Cardiac fibroblast (primary cell): Measurements from ENCODE around the gene EPS8L2.

Experiments
- DNase-seq, 2 donors: peaks; one replicate each; pipeline versions ENCODE4 v3.0.0 to v3.0.0-alpha.2; 2010; ENCODE audit warnings: low read depth in 2 of 2
- H3K4me3 ChIP-seq, 2 donors: replicated peaks in 1 of 2; 1 replicate in 1 of 2; 2 replicates in 1 of 2; pipeline ENCODE4 v1.5.1; 2011; ENCODE audit warnings: low read depth in 2 of 2, low read length in 2 of 2, mild to moderate bottlenecking in 2 of 2, moderate library complexity in 1 of 2
- TF ChIP-seq, protein P1 (sequence below): IDR thresholded peaks from one replicate; pipeline ENCODE4 v1.5.1; 2011; ENCODE audit warnings: low read depth, mild to moderate bottlenecking, low read length, inconsistent platforms

The EPS8L2 gene

DNA sequence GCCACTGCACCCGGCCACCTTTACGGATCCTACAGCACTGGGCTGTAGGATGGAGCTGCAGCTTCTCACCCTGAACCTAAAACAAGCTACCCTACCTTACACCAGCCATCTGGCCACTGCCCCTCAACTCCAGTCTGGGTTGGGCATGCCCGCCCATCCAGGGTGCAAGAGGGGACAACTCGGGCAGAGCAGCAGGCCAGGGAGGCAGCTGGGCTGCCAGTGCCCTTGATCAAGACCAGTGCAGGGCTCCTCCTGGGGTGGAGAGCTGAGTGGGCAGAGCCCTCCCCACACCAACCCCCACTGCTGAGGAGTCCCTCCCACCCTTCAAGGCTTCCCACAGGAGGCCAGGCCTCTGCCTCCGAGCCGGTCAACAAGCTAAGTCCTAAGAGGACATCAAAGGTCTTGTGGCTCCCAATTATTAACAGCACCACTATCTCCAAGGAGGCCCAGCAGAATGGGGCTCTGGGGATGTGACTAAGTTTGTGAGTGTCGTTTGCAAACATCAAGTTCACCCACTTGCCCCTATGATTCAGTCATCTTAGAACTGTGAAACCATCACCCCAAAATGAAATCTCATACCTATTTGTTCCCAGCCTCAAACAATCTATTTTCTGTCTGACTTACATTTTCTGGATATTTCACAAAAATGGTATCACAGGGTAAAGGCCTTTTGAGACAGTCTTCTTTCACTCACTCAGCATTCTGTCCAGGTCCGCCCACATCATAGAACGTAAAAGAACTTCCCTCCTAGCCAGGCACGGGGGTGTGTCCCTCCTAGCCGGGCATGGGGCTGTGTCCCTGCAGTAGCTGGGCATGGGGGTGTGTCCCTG, 60.3 kb downstream of the EPS8L2 start:
- no peak overlapping the region for H3K4me3 ChIP-seq
- DNase-seq: no peak
- TF ChIP-seq, protein P1, sequence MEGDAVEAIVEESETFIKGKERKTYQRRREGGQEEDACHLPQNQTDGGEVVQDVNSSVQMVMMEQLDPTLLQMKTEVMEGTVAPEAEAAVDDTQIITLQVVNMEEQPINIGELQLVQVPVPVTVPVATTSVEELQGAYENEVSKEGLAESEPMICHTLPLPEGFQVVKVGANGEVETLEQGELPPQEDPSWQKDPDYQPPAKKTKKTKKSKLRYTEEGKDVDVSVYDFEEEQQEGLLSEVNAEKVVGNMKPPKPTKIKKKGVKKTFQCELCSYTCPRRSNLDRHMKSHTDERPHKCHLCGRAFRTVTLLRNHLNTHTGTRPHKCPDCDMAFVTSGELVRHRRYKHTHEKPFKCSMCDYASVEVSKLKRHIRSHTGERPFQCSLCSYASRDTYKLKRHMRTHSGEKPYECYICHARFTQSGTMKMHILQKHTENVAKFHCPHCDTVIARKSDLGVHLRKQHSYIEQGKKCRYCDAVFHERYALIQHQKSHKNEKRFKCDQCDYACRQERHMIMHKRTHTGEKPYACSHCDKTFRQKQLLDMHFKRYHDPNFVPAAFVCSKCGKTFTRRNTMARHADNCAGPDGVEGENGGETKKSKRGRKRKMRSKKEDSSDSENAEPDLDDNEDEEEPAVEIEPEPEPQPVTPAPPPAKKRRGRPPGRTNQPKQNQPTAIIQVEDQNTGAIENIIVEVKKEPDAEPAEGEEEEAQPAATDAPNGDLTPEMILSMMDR: no peak

DNA sequence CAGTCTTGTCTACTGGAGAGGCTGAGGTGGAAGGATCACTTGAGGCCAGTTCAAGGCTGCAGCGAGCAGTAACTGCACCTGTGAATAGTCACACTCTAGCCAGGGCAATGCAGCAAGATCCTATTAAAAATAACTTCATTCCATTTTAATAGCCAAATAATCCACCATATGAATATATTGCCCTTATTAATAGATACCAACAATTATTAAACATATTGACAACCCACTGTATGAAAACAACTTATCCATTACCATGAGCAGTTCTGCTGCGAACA, 60.8 kb downstream of the EPS8L2 start:
- H3K4me3 ChIP-seq: no peak overlapping the region
- no peak for DNase-seq
- TF ChIP-seq, protein P1: no peak

DNA sequence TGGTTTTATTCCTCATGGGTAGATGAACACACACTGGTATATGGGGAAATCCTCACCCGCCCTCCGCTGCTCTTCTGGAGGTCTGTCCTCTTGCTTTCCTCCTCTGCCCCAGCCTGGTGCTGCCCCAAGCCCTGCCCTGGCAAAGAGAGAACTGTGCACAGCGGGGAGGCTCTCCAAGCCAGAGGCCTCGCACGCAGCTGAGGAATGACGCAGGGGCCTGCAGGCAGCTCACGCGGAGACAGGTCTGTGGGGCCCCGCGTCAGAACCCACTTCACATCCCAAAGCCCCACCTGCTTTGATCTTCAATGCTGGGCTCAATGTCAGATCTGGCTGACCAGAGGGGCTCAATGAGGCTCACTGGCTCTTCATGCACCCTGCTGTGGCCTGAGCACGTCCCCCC, 61.2 kb downstream of the EPS8L2 start:
- no peak overlapping the region for H3K4me3 ChIP-seq
- TF ChIP-seq, protein P1: no peak
- no peak for DNase-seq

DNA sequence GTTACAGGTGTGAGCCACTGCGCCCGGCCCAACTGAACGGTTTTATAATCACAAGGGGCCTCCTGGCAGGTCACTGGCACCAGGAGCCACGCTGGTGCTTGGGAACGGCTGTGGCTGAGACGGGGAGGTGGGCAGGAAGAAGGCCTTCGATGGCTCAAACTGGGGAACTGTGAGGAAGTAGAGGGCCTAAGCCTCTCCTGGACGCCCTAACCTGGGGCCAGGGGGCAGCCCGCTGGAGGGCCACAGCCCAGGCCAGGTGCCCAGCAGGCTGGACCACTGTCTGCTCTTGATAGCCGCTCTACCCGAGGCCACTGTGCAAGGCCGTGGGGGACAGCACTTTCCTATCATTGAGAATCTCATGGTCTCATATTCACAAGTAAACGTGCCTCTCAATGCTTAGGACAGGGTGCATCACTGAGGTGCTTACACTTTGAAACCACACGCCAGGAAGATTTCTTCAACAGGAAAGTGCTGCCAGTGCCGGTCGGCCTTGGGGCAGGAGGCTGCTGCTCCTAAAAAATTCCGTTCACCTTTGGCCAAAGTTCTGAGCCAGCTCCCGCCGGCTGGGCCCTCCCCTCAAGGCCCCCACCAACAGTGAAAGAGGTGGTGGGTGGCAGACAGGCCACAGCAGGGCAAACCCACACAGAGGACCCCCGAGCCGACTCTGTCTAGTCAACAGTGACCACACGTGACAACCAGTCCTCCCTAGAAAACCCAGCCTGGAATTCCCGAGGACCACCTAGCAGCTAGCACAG, 64.0 kb downstream of the EPS8L2 start:
- H3K4me3 ChIP-seq: no peak overlapping the region
- DNase-seq: no peak
- TF ChIP-seq, protein P1: no peak

DNA sequence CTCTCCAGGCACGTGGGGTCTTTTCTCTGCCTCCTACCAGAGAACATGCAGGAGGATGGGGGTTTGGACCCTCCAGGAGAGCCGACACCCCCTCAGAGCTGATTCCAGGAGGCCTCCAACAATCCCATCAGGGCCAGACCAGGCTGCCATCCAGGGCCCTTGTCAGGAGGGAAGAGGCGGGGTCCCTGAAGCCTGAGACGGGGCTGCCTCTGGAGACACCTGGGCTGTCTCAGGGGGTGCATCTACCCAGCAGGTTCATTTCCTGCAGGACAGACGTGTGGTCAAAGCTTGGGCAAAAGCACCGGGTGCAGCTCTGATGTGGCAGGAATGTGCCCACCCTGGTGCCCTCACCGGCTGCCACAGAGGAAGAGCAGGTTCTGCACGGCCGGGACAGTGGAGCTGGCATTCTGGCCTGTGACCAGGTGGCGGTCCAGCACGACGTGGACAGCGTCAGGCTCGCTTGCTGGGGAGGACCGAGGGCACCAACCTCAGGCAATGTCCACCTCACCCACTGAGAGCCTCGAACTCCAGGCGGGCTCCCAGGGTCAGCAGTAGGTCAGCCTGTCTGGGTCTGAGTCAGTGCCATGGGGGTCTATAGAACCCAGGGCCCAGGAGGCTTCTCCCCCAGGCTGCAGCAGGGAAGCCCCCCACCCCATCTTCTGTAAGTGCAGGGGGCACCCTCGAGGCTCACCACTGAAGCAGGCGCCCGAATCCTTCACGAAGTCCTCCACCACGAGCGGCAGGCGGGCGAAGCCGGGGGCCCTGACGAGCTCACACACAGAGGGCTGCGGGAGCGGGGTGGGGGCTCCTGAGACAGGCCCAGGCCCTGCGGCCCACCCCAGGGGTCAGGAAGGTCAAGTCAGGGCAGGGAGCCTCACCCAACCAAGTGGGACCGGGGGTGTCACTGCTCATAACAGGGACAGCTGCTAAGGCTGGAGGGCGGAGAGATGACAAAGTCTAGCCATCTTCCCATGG, 64.9 kb downstream of the EPS8L2 start:
- TF ChIP-seq, protein P1: no peak
- DNase-seq: no peak

DNA sequence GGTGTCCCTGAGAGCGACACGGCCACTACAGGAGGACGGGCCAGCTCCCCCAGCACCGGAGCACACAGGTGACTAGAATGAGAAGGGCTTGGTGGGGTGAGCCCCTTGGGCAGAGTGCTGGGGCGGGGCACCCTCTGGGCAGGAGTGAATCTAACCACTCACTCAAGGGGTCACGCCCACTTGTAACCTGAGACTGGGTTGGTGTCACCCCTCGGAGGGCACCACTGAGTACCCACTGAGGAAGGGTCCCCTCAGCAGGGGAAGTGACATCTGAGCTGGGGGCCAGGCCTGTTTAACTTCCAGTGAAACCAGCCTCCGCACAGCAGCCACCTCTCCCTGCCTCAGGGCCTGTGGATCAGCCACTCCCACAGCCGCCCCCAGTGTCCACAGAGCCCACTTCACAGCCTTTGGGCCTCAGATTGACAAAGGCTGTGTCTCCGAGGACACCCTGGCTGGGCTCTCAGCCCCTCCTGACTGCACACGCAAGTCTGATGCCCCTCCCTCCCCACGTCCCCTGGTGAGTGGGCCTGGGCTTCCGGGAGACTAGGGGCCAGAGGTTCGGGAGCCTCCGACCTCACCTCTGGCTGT, 65.7 kb downstream of the EPS8L2 start:
- H3K4me3 ChIP-seq: no peak overlapping the region
- DNase-seq: no peak
- TF ChIP-seq, protein P1: no peak

More for the DNA sequence above, 64.9 kb downstream of the EPS8L2 start:
- no peak overlapping the region for H3K4me3 ChIP-seq
